HG03108 (cell line): ENCODE data around the gene HIP1.
"Not testable (repeated sequence)": the region's sequence is repeated elsewhere in the genome, so short reads cannot be mapped to it uniquely, and the experiment has no call there.

Source experiments
- ATAC-seq: cut with Tn5 transposase; IDR thresholded peaks from one replicate; pipeline ENCODE4 v1.9.1; 2021; ENCODE audit warnings: moderate library complexity; ENCODE audit not compliant: unreplicated experiment

Gene HIP1

GRCh38 chr7:75646571-75647102, 92.1 kb downstream of the HIP1 start:
- ATAC-seq: no peak

GRCh38 chr7:75645570-75645969, 93.2 kb downstream of the HIP1 start:
- ATAC-seq: no peak

GRCh38 chr7:75644589-75644988, 94.2 kb downstream of the HIP1 start:
- no peak for ATAC-seq

- ATAC-seq: no peak
These were observed 95.8 kb downstream of the HIP1 start for GRCh38 chr7:75642810-75643486.

GRCh38 chr7:75640201-75640600, 98.5 kb downstream of the HIP1 start:
- no peak for ATAC-seq

- no peak for ATAC-seq
These were observed 98.9 kb downstream of the HIP1 start for GRCh38 chr7:75639886-75640190.

GRCh38 chr7:75639071-75639885, 99.5 kb downstream of the HIP1 start:
- no peak for ATAC-seq

- ATAC-seq: no peak
These were observed 100.1 kb downstream of the HIP1 start for GRCh38 chr7:75638594-75639070.

GRCh38 chr7:75637854-75638593, 100.7 kb downstream of the HIP1 start:
- no peak for ATAC-seq

GRCh38 chr7:75635036-75635435, 103.7 kb downstream of the HIP1 start:
- ATAC-seq: no peak

GRCh38 chr7:75632587-75632986, 106.2 kb downstream of the HIP1 start:
- not testable (repeated sequence) for ATAC-seq

- ATAC-seq: no peak
These were observed 107.0 kb downstream of the HIP1 start for GRCh38 chr7:75631711-75632110.

- ATAC-seq: no peak
These were observed 108.2 kb downstream of the HIP1 start for GRCh38 chr7:75630549-75630948.

GRCh38 chr7:75629044-75629443, 109.7 kb downstream of the HIP1 start:
- no peak for ATAC-seq

- ATAC-seq: no peak
These were observed 110.7 kb downstream of the HIP1 start for GRCh38 chr7:75628055-75628454.

GRCh38 chr7:75626954-75627353, 111.8 kb downstream of the HIP1 start:
- ATAC-seq: no peak

GRCh38 chr7:75625868-75626267, 112.9 kb downstream of the HIP1 start:
- ATAC-seq: no peak

- no peak for ATAC-seq
These were observed 114.5 kb downstream of the HIP1 start for GRCh38 chr7:75624134-75624832.

- ATAC-seq: no peak
These were observed 115.2 kb downstream of the HIP1 start for GRCh38 chr7:75623390-75624133.

GRCh38 chr7:75621124-75621523, 117.6 kb downstream of the HIP1 start:
- no peak for ATAC-seq
